Hippocampal formation (tissue), 2 donors: ENCODE data around the gene NDEL1.

ENCODE experiments used
- DNase-seq, 2 donors: peaks; one replicate each; lab custom pipeline; 2025; lab: John Stamatoyannopoulos, UW

NDEL1 gene

DNA sequence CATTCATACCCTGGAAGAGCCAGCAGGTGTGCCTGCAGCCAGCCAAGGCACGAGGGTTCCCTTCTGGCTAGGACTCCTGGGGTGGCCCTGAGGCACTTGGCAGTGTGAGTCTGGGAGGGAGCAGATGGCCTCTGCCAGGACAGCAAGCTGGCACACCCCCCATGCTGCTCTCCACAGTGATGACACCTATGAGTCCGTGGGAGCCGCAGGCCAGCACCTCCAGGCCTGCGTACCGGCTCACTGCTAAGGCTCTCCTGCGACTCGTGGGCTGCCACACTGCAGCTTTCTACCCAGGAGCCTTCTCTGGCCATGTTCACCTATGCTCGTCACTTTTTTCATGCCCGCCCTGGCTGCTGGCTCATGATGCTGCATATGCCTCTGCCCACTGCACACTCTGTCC, 68.1 kb downstream of the NDEL1 start:
- no peak for DNase-seq

DNA sequence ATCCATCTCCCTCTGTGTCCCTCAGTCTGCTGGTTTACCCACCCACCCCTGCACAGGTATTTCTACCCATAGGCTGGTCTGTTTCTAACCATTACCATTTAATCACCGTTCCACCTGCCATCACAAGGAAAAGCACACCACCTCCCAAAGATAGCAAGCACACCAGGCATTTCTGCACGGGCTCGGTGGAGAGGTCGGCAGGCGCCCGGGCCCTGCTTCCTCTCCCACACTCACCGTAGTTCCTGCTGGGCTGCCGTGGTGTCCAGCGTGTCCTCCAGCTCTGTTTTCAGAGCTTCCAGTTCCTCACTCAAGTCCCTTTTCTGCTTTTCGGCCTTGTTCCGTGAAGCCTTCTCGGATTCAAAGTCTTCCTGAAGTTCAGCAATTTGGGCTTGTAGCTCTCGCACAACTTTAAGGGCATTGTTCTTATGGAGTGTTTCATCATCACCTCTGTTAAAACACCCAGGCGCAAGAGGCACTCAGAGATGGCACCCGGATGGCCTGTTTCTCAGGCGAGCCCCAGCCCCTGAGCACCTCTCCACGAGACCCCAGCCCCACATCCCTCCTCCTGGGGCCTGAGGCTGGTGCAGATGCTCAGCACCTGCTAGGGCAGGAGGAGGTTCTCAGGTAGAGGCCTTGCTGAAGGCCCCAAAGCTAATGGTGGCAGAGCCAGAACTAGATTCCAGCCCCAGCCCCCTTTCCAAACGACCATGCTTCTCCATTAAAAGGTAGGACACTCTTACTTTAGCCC, 69.0 kb downstream of the NDEL1 start:
- DNase-seq, result no peak

- no peak for DNase-seq
Observed at GRCh38 chr17:8506145-8506544, 70.5 kb downstream of the NDEL1 start.

DNA sequence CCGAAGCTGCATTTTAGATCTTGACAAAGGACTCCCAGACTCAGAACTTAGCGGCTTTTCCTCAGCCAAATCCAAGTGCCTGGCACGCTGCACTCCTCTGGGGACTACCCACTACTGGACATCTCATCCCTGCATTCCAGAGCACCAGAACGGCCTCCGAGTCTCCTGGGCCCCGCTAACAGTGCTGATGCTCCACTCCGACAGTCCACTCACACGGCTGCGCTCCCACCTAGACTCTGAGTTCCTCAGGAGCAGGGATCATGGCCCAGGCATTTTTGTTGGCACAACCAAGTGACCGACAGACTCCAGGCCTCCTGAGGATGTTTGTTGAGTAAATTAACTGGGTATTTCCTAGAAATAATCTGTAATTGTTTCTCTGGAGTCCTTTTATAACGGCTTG, 79.1 kb downstream of the NDEL1 start:
- no peak for DNase-seq
